Right renal cortex interstitium (tissue), 3 donors: ENCODE results near the gene JPT2. TPM values are rescaled to one million over a fixed set of nuclear protein-coding genes. Genes with fewer than 3 reads are reported as not detected.

Source experiments
- DNase-seq, 3 donors: peaks; one replicate each; pipeline ENCODE4 v3.0.0-alpha.2; 2013; ENCODE audit warnings: low read depth in 3 of 3, low spot score in 2 of 3
- polyA plus RNA-seq, 3 donors: library from polyadenylated mRNA; unstranded; fragments of 120-200 nt; gene quantifications; one replicate each; pipeline ENCODE4 v1.2.1, GENCODE V29; 2013; ENCODE audit not compliant: insufficient read length in 3 of 3

JPT2 gene
- polyA plus RNA-seq, 3 donors, result 80.4 to 87.2 (median 81.1) TPM

- DNase-seq, result no peak
Observed at GRCh38 chr16:1749152-1750117, 71.4 kb downstream of the JPT2 start.

Other genes with a start within 250 kb of the JPT2 start
- gene PERCC1, start 247.2 kb upstream of the JPT2 start, polyA plus RNA-seq, result not detected
- 1 to 10 TPM; 1.0 to 1.7 (median 1.5) TPM for gene CCDC154, start 233.7 kb upstream of the JPT2 start, polyA plus RNA-seq
- gene CLCN7, start 203.3 kb upstream of the JPT2 start, polyA plus RNA-seq, result 10 to 100 TPM; 36.6 to 42.1 (median 39.4) TPM
- gene PTX4, start 189.3 kb upstream of the JPT2 start, polyA plus RNA-seq, result not detected
- gene TELO2, start 184.9 kb upstream of the JPT2 start, polyA plus RNA-seq, result 10 to 100 TPM; 23.2 to 29.3 (median 26.1) TPM
- gene TMEM204, start 144.6 kb upstream of the JPT2 start, polyA plus RNA-seq, result 10 to 100 TPM; 16.8 to 21.4 (median 18.8) TPM
- gene IFT140, start 66.2 kb upstream of the JPT2 start, polyA plus RNA-seq, result 10 to 100 TPM; 33.9 to 39.1 (median 34.0) TPM
- 10 to 100 TPM; 16.0 to 17.6 (median 16.4) TPM for gene CRAMP1, start 65.9 kb upstream of the JPT2 start, polyA plus RNA-seq
- 10 to 100 TPM; 28.6 to 39.6 (median 36.3) TPM for gene MAPK8IP3, start 27.9 kb downstream of the JPT2 start, polyA plus RNA-seq
- 10 to 100 TPM; 18.8 to 22.1 (median 19.4) TPM for gene NME3, start 93.3 kb downstream of the JPT2 start, polyA plus RNA-seq
- gene EME2, start 94.5 kb downstream of the JPT2 start, polyA plus RNA-seq, result 1 to 10 TPM; 5.1 to 5.5 (median 5.2) TPM
- gene MRPS34, start 94.9 kb downstream of the JPT2 start, polyA plus RNA-seq, result 10 to 100 TPM; 58.1 to 69.6 (median 65.0) TPM
- 10 to 100 TPM; 30.8 to 35.7 (median 32.5) TPM for gene SPSB3, start 104.3 kb downstream of the JPT2 start, polyA plus RNA-seq
- gene NUBP2, start 104.7 kb downstream of the JPT2 start, polyA plus RNA-seq, result 10 to 100 TPM; 31.1 to 38.7 (median 31.5) TPM
- 1 to 10 TPM; 1.3 to 2.0 (median 2.0) TPM for gene IGFALS, start 115.4 kb downstream of the JPT2 start, polyA plus RNA-seq
- 10 to 100 TPM; 35.4 to 44.8 (median 40.1) TPM for gene HAGH, start 148.5 kb downstream of the JPT2 start, polyA plus RNA-seq
- gene FAHD1, start 148.9 kb downstream of the JPT2 start, polyA plus RNA-seq, result 10 to 100 TPM; 36.6 to 50.7 (median 48.3) TPM
- gene MEIOB, start 193.9 kb downstream of the JPT2 start, polyA plus RNA-seq, result 1 to 10 TPM; 1.1 to 1.3 (median 1.3) TPM
- gene HS3ST6, start 240.1 kb downstream of the JPT2 start, polyA plus RNA-seq, result under 1 TPM; 0.12 to 0.24 (median 0.17) TPM